Suprapubic skin (tissue), 2 donors: ENCODE measurements around the gene LRRFIP1.

Source experiments
- EP300 ChIP-seq: sonication (generic); formaldehyde crosslinking; IDR thresholded peaks from one replicate; pipeline ENCODE4 v1.6.1; 2017; ENCODE audit warnings: antibody characterized with exemption
- POLR2A ChIP-seq, 2 donors: fragments of 450-650 bp; IDR thresholded peaks; one replicate each; pipeline ENCODE4 v1.6.1; 2017; ENCODE audit warnings: antibody characterized with exemption in 2 of 2, mild to moderate bottlenecking in 2 of 2, moderate library complexity in 2 of 2

- TF ChIP-seq POLR2A (IDR thresholded peaks at IDR 0.05) (no peak), EP300 (no peak)
Observed at GRCh38 chr2:237747189-237747588, 119.8 kb downstream of the LRRFIP1 start.
